Chondrocyte (in vitro differentiated cells): ENCODE results near the gene ZNF346. TPM values are rescaled to one million over a fixed set of nuclear protein-coding genes. Genes with fewer than 3 reads are reported as not detected.

Experiments used
- DNase-seq: peaks from one replicate; pipeline ENCODE4 v3.0.0; 2021; ENCODE audit warnings: mixed read lengths, low spot score
- H3K27ac Mint-ChIP-seq: one replicate; pipeline ENCODE4 v1.8.0; 2021; ENCODE audit warnings: mild to moderate bottlenecking, moderate library complexity, mixed read lengths; ENCODE audit not compliant: unreplicated experiment
- H3K27me3 Mint-ChIP-seq: 2 replicates; pipeline ENCODE4 v1.8.0; 2021; ENCODE audit warnings: low read depth, mixed read lengths
- H3K36me3 Mint-ChIP-seq: 2 replicates; pipeline ENCODE4 v1.8.0; 2021; ENCODE audit warnings: low read depth, mixed read lengths
- H3K4me1 Mint-ChIP-seq: 2 replicates; pipeline ENCODE4 v1.8.0; 2021; ENCODE audit warnings: low read depth, mild to moderate bottlenecking, mixed read lengths
- H3K4me3 Mint-ChIP-seq: one replicate; pipeline ENCODE4 v1.8.0; 2021; ENCODE audit warnings: mild to moderate bottlenecking, moderate library complexity, mixed read lengths; ENCODE audit not compliant: unreplicated experiment
- H3K9me3 Mint-ChIP-seq: 2 replicates; pipeline ENCODE4 v1.8.0; 2021; ENCODE audit warnings: low read depth, mixed read lengths
- total RNA-seq: library from RNA; stranded (reverse); gene quantifications from 3 replicates; pipeline ENCODE4 v1.2.1, GENCODE V29; 2021
- TF ChIP-seq, protein P1 (sequence below): fragments of 200-600 bp; sonication (generic); IDR thresholded peaks from 2 replicates; pipeline ENCODE4 v1.5.0; 2021; ENCODE audit warnings: antibody characterized with exemption, mild to moderate bottlenecking, moderate library complexity

The ZNF346 gene
- total RNA-seq, 1 donor from 2014 or later: 15.1 TPM

GRCh38 chr5:177130211-177131018 lies 107.9 kb downstream of the ZNF346 start:
- Mint-ChIP-seq H3K4me3 (no peak overlapping the region), H3K4me1 (peaks cover 28% of the 10 kb centered on the region), H3K9me3 (no peaks in the 10 kb centered on the region), H3K27me3 (no peaks in the 10 kb centered on the region), H3K36me3 (peaks cover 5% of the 10 kb centered on the region), H3K27ac (peak overlapping the region; percentile 8)
- TF ChIP-seq, protein P1, sequence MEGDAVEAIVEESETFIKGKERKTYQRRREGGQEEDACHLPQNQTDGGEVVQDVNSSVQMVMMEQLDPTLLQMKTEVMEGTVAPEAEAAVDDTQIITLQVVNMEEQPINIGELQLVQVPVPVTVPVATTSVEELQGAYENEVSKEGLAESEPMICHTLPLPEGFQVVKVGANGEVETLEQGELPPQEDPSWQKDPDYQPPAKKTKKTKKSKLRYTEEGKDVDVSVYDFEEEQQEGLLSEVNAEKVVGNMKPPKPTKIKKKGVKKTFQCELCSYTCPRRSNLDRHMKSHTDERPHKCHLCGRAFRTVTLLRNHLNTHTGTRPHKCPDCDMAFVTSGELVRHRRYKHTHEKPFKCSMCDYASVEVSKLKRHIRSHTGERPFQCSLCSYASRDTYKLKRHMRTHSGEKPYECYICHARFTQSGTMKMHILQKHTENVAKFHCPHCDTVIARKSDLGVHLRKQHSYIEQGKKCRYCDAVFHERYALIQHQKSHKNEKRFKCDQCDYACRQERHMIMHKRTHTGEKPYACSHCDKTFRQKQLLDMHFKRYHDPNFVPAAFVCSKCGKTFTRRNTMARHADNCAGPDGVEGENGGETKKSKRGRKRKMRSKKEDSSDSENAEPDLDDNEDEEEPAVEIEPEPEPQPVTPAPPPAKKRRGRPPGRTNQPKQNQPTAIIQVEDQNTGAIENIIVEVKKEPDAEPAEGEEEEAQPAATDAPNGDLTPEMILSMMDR: no peak
- DNase-seq: peak; percentile 30

Other genes with a start within 250 kb of the ZNF346 start
- 0.15 to 0.18 TPM (median 0.17 TPM) in 3 replicates for gene UNC5A, start 212.1 kb upstream of the ZNF346 start, total RNA-seq
- not detected in 3 replicates for gene HK3, start 123.3 kb upstream of the ZNF346 start, total RNA-seq
- gene UIMC1, start 15.9 kb upstream of the ZNF346 start, total RNA-seq: 31.5 to 34.2 TPM (median 34.2 TPM) in 3 replicates
- 0.27 to 1.9 TPM (median 1.1 TPM) in 3 replicates for gene FGFR4, start 64.2 kb downstream of the ZNF346 start, total RNA-seq
- 64.0 to 77.0 TPM (median 67.3 TPM) in 3 replicates for gene NSD1, start 111.1 kb downstream of the ZNF346 start, total RNA-seq